Measurements from ENCODE around the gene KITLG.

The KITLG gene

DNA sequence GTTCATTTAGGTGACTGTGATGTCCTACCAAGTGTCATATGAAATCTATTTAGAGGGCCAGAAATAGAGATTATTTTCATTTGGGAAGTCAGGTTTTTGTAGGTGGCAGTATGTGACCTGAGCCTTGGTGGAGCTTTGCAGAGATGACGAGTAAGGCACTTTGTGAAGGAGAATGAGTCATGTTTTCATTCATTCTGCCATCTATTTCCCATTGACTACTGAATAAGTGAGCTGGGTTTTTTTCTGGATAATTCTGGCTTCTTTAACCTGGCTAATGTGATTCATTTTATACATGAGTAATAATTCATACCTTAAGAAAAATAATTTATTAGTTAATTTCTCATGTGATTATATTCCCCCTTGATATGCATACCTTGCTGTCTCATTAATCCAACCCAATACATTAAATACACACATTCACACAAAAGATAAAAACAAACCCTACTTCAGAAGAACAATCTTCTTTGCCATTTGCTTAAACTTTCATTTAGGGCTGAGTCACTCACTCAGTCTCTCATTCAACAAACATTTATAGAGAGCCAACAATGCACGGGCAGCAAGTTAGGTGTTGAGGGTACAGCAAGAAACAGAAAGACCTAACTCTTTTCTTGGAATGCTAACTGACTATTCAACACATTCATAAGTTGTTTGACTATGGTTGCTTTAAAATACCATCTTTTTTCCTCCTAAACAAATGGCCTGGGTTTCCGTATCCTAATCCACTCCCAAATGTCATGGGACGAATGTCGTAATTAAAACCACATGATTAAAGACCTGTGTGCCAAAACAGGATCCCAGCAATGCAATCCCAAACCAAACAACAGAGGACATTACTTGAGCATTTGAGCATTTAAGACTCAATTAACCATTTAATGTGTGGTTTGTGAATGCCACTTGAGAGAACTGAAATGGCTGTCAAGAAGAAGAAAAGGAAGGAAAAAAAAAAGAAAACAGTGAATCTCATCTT is 78.0 kb downstream of the KITLG start:
- H3K27ac ChIP-seq = no peak overlapping the region
- TF ChIP-seq, protein P1, sequence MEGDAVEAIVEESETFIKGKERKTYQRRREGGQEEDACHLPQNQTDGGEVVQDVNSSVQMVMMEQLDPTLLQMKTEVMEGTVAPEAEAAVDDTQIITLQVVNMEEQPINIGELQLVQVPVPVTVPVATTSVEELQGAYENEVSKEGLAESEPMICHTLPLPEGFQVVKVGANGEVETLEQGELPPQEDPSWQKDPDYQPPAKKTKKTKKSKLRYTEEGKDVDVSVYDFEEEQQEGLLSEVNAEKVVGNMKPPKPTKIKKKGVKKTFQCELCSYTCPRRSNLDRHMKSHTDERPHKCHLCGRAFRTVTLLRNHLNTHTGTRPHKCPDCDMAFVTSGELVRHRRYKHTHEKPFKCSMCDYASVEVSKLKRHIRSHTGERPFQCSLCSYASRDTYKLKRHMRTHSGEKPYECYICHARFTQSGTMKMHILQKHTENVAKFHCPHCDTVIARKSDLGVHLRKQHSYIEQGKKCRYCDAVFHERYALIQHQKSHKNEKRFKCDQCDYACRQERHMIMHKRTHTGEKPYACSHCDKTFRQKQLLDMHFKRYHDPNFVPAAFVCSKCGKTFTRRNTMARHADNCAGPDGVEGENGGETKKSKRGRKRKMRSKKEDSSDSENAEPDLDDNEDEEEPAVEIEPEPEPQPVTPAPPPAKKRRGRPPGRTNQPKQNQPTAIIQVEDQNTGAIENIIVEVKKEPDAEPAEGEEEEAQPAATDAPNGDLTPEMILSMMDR (conservative IDR thresholded peaks at IDR 0.05) = no peak

DNA sequence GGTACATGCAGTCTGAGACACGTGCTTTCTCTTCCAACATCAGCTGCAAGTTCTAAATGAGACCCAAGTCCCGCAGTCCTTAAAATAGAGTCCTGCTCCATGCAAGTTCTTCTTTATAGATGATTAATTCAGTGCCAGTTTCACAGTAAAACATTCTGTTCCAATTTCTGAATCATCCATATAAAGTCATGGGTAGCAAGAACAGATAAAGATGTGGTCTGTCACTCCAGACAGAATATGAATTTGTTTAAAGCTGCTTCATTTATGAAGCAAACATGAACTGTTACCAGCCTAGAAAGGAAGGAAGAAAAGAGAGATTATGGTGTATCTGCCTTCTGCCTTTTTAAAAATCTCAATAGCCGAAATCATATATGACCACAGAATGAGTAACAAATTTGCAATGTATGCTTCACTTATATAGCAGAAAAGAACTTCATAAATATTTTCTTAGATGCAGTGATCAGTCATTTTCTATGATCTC is 83.3 kb downstream of the KITLG start:
- TF ChIP-seq, protein P1 (conservative IDR thresholded peaks at IDR 0.05) = no peak

DNA sequence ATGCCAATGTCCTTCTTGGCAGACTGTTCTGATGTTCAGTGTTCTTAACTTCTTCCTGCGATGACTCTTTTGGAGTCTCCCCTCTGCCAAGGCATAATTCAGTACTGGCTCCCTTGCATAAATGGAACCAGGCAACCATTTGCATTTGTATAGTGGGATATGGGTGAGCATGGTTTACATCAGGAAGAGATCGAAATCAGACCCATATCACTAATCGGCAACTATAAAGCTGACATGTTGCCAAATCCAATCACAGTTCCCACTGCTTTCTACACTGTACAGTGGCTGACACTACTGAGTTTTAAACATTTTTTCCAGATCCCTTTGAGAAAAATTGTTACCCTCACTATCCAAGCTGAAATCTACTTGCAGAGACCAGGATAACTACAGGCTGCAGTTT is 83.8 kb downstream of the KITLG start:
- H3K27ac ChIP-seq = no peak overlapping the region
- TF ChIP-seq, protein P1 (conservative IDR thresholded peaks at IDR 0.05) = no peak

More for the DNA sequence above, 83.3 kb downstream of the KITLG start:
- no peak overlapping the region for H3K27ac ChIP-seq

DNA sequence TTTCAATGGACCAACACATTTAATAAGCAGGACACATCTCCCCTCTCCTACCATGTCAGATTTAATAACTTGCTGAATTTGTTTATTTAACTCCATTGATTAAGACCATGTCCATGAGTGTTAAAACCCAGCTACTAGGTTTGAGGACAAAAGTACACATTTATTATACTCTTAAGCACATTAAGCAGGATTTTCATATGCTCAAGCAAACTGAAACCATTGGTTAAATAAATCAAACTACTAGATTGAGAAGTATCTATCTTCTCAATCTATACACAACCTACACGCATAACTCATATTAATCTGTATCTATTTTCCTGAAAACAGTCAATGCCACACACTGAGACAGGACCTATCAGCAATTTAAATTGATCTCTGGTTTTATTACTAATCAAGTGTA is 85.2 kb downstream of the KITLG start:
- TF ChIP-seq, protein P1 (conservative IDR thresholded peaks at IDR 0.05) = no peak
- no peak overlapping the region for H3K27ac ChIP-seq

DNA sequence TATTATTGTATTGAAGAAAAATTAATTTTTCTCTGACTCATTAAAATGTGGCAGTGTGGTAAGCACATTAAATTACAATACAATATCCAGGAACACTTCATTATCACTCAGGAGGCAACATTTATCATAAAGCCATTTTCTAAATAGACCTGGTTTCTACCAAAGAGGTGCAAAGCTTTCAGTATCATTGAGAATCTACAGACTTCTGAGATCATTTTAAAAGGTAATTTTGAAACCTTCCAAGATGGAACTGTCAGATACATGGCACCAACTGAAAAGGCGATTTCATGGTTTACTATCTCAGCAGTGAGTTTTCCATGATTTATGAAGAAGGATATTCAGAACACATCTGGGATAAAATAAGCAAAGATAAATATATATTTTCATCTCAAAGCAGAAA is 85.8 kb downstream of the KITLG start:
- no peak overlapping the region for H3K27ac ChIP-seq
- TF ChIP-seq, protein P1 (conservative IDR thresholded peaks at IDR 0.05) = no peak

DNA sequence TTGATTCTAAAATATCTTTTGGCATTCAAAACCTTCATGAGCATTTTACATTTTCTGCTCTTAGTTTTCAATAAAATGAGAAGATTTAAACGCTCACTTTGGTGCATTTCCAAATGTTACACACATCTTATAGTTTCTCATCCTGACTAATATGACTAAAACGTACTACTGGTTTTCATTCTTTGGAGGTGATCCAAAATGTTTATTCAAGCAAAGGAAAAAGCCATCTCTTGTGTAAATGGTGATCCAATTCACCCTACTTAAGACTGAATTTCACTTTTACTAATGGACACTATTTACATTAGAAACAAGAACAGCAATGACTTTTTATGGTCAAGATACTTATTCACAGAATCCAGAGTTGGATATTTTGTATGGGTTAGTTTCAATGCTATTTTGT is 86.6 kb downstream of the KITLG start:
- TF ChIP-seq, protein P1 (conservative IDR thresholded peaks at IDR 0.05) = no peak
- no peak overlapping the region for H3K27ac ChIP-seq

DNA sequence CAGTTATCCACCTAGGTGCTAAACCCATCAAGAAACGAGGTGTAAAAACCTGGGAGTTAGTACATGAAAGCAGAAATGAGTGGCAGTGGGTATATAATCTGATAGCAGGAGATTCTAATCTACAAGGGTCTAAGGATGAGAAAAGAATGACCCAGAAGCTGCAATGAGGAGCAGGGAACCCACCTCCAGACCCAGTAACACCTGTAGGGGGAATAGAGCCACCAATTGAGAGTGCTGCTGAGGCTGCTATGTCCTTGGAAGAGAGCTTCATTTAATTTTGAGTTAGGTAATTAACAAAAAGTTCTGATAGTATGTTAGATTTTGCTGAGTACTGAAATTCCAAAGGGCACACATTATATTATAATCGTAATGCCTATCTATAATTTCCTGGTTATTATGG is 89.8 kb downstream of the KITLG start:
- TF ChIP-seq, protein P1 (conservative IDR thresholded peaks at IDR 0.05) = no peak
- no peak overlapping the region for H3K27ac ChIP-seq
